Measurements from ENCODE around the gene DCDC2C. TPM values are rescaled to one million over a fixed set of nuclear protein-coding genes. Genes with fewer than 3 reads are reported as not detected.

Gene DCDC2C
- total and polyA plus RNA-seq, 9 of the 15 experiments (the other 6 are each of a cell fraction or from before 2014, with no cell fraction given) = not detected

- Histone ChIP-seq H3K9ac (ENCODE audit: insufficient read depth in 1 of 2, low read depth in 2 of 2, low read length in 2 of 2) (no peak overlapping the region), H3K4me2 (ENCODE audit: insufficient read depth, low read length) (no peak overlapping the region), H4K20me1 (replicated peaks; ENCODE audit: control insufficient read depth, insufficient read depth, low read length) (no peaks in the 10 kb centered on the region), H3K36me3 (ENCODE audit: control insufficient read depth, insufficient read depth, low read length) (no peaks in the 10 kb centered on the region), H3K79me2 (ENCODE audit: control insufficient read depth, insufficient read depth, low read length) (no peaks in the 10 kb centered on the region), H2AFZ (ENCODE audit: low read depth, low read length) (no peak overlapping the region), H3K4me1 (replicated peaks in 1 of 2; ENCODE audit: control insufficient read depth in 2 of 2, insufficient read depth in 2 of 2, low read length in 2 of 2) (no peaks in the 10 kb centered on the region), H3K9me3 (replicated peaks; ENCODE audit: control insufficient read depth, insufficient read depth, low read depth, low read length) (no peaks in the 10 kb centered on the region), H3K27ac (ENCODE audit: extremely low read depth, low read depth, low read length) (no peak overlapping the region), H3K4me3 (no peak overlapping the region), H3K27me3 (ENCODE audit: control insufficient read depth in 2 of 2, insufficient read depth in 2 of 2, low read length in 2 of 2) (peaks cover 8 to 14% of the 10 kb centered on the region in 2 experiments; a peak in 4 of 5 replicates), H3K9me1 (ENCODE audit: control insufficient read depth, insufficient read depth, low read length) (no peaks in the 10 kb centered on the region)
- FAIRE-seq (no peak), ATAC-seq (no peak), DNase-seq (ENCODE audit: extremely low read depth in 1 of 4, low spot score in 3 of 4) (no peak)
- no TSS peak for BruUV-seq (replicated peaks)
- intact Hi-C loops (cut with micrococcal nuclease) (no loop called here), in situ Hi-C loops (cut with MboI) (no loop called here)
- CTCF ChIA-PET (ENCODE audit: low intra/inter-chr PET ratio) = no interaction called here
- POLR2A ChIA-PET = no interaction called here
- TF ChIP-seq ZNF175 (CRISPR knock-in tag; IDR thresholded peaks at IDR 0.05; ENCODE audit: low read depth) (no peak), RBM14 (IDR thresholded peaks at IDR 0.05; ENCODE audit: borderline replicate concordance, insufficient read depth, low read depth, low read length) (no peak), NR2F6 (CRISPR knock-in tag; IDR thresholded peaks at IDR 0.05) (no peak), SIRT6 (IDR thresholded peaks at IDR 0.05; ENCODE audit: low read depth, low read length) (no peak), ZBTB5 (IDR thresholded peaks at IDR 0.05) (no peak), SMARCB1 (IDR thresholded peaks at IDR 0.05; ENCODE audit: insufficient read length, low read depth) (no peak), L3MBTL2 (IDR thresholded peaks at IDR 0.05) (no peak), ATF7 (IDR thresholded peaks at IDR 0.05) (no peak), NFE2 (IDR thresholded peaks at IDR 0.05; ENCODE audit: low read depth) (no peak), POLR2G (IDR thresholded peaks at IDR 0.05; ENCODE audit: low read depth, low read length) (no peak), ZNF239 (CRISPR knock-in tag; IDR thresholded peaks at IDR 0.05) (no peak), ETV5 (CRISPR knock-in tag; IDR thresholded peaks at IDR 0.05; ENCODE audit: low read depth) (no peak), IRF1 (CRISPR knock-in tag; IDR thresholded peaks at IDR 0.05; ENCODE audit: borderline replicate concordance) (no peak), CREB5 (CRISPR knock-in tag; IDR thresholded peaks at IDR 0.05) (no peak), TAL1 (IDR thresholded peaks at IDR 0.05) (no peak), ELK1 (CRISPR knock-in tag; IDR thresholded peaks at IDR 0.05) (no peak)
- WGBS (ENCODE audit: insufficient coverage, low coverage, missing lambda C conversion rate) = 0% methylated on average over 5 of the region's 5 CpGs
These were observed 3.5 kb downstream of the DCDC2C start for GRCh38 chr2:3706892-3707291.
